OCI-LY3 (cell line): Measurements from ENCODE around the gene CNNM1.

ENCODE experiments used
- H2AFZ ChIP-seq: fragments of 200-600, 300-600 bp; shearing (Covaris generic); 2 replicates; pipeline ENCODE4 v1.6.0; 2014; ENCODE audit warnings: antibody characterized with exemption, low read depth, low read length
- H3K27ac ChIP-seq: fragments of 200-600, 300-600 bp; sonication (generic); 2 replicates; pipeline ENCODE4 v1.5.1; 2014; ENCODE audit warnings: mild to moderate bottlenecking, low read length, moderate library complexity, mixed read lengths
- H3K27me3 ChIP-seq: fragments of 200-600, 300-600 bp; sonication (generic); 2 replicates; pipeline ENCODE4 v1.6.1; 2014; ENCODE audit warnings: low read depth, low read length, mixed read lengths
- H3K36me3 ChIP-seq: fragments of 200-600, 300-600 bp; sonication (generic); replicated peaks from 2 replicates; pipeline ENCODE3; 2014; ENCODE audit warnings: low read depth, low read length, mixed read lengths
- H3K4me1 ChIP-seq: fragments of 300-600, 200-600 bp; sonication (generic); 2 replicates; pipeline ENCODE4 v1.6.1; 2014; ENCODE audit warnings: low read length, mixed read lengths
- H3K4me2 ChIP-seq: fragments of 200-600, 300-600 bp; sonication (generic); 2 replicates; pipeline ENCODE4 v1.6.1; 2014; ENCODE audit warnings: low read length, mixed read lengths
- H3K4me3 ChIP-seq: fragments of 300-600, 200-600 bp; sonication (generic); 2 replicates; pipeline ENCODE4 v1.5.1; 2014; ENCODE audit warnings: antibody characterized with exemption, mild to moderate bottlenecking, low read length, moderate library complexity
- H3K79me2 ChIP-seq: fragments of 300-600, 200-600 bp; shearing (Covaris generic); 2 replicates; pipeline ENCODE4 v1.6.1; 2014; ENCODE audit warnings: mild to moderate bottlenecking, low read length, mixed read lengths
- H3K9ac ChIP-seq: fragments of 300-600, 200-600 bp; shearing (Covaris generic); 2 replicates; pipeline ENCODE4 v1.6.0; 2014; ENCODE audit warnings: mild to moderate bottlenecking, low read length, moderate library complexity
- H3K9me3 ChIP-seq: fragments of 200-600, 300-600 bp; shearing (Covaris generic); 2 replicates; pipeline ENCODE4 v1.6.1; 2014; ENCODE audit warnings: low read length, mixed read lengths; ENCODE audit not compliant: insufficient read depth
- H4K20me1 ChIP-seq: fragments of 200-600, 300-600 bp; sonication (generic); 2 replicates; pipeline ENCODE4 v1.6.1; 2016; ENCODE audit warnings: low read length, mixed read lengths; ENCODE audit not compliant: insufficient read depth
- EZH2phosphoT487 ChIP-seq: fragments of 200-600 bp; shearing (Covaris generic); IDR thresholded peaks from 2 replicates; pipeline ENCODE4 v1.6.1; 2018; ENCODE audit warnings: antibody characterized with exemption, mixed run types, low read depth
- TF ChIP-seq, protein P1 (sequence below): fragments of 200-600, 300-600 bp; sonication (generic); IDR thresholded peaks from 2 replicates; pipeline ENCODE4 v1.5.1; 2014; ENCODE audit warnings: antibody characterized with exemption, low read length, low read depth

CNNM1 gene

DNA sequence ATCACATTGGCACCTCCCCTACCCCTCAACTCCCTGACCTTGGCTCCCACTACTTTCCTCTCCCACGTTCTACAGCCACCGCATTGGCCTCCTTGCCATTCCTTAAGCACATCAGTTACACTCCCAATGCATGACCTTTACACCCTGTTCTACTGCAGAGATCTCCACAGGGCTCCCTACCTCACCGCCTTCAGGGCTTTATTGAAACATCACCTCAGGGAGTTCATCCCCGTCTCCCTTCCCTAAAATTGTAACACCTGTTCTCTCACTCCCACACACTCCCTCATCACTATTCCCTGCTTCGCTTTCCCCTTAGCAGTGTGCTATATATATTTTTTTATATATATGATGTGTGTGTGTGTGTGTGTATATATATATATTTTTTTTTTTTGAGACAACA lies 18.5 kb downstream of the CNNM1 start:
- Histone ChIP-seq H3K27ac (no peak overlapping the region), H4K20me1 (no peaks in the 10 kb centered on the region), H2AFZ (no peak overlapping the region), H3K9me3 (no peaks in the 10 kb centered on the region), H3K79me2 (no peaks in the 10 kb centered on the region), H3K36me3 (no peaks in the 10 kb centered on the region), H3K4me1 (no peaks in the 10 kb centered on the region), H3K27me3 (peaks cover 18% of the 10 kb centered on the region), H3K9ac (no peak overlapping the region), H3K4me3 (no peak overlapping the region), H3K4me2 (no peak overlapping the region)
- TF ChIP-seq EZH2phosphoT487: no peak
- TF ChIP-seq, protein P1, sequence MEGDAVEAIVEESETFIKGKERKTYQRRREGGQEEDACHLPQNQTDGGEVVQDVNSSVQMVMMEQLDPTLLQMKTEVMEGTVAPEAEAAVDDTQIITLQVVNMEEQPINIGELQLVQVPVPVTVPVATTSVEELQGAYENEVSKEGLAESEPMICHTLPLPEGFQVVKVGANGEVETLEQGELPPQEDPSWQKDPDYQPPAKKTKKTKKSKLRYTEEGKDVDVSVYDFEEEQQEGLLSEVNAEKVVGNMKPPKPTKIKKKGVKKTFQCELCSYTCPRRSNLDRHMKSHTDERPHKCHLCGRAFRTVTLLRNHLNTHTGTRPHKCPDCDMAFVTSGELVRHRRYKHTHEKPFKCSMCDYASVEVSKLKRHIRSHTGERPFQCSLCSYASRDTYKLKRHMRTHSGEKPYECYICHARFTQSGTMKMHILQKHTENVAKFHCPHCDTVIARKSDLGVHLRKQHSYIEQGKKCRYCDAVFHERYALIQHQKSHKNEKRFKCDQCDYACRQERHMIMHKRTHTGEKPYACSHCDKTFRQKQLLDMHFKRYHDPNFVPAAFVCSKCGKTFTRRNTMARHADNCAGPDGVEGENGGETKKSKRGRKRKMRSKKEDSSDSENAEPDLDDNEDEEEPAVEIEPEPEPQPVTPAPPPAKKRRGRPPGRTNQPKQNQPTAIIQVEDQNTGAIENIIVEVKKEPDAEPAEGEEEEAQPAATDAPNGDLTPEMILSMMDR: no peak

DNA sequence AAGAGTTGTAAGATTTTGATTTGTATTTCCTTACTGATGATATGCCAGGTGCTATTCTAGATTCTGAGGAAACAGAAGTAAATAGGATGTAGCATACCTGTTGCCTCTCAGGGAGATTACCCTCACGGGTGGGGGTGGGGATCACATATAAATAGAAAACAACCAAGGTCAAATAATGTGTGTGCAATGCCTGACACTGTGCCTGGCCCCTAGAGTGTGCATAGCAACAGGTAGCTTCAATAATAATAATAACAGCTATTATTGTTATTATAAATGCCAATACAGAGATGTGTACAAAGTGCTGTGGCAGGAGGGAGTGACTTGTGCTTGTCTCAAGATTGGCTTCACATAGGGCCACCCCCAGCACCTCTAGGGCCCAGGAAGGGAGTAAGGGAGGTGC lies 24.0 kb downstream of the CNNM1 start:
- no peaks in the 10 kb centered on the region for H3K79me2 ChIP-seq
- H2AFZ ChIP-seq: no peak overlapping the region
- H3K27me3 ChIP-seq: peaks cover 53% of the 10 kb centered on the region
- no peak overlapping the region for H3K9ac ChIP-seq
- H4K20me1 ChIP-seq: no peaks in the 10 kb centered on the region
- no peak overlapping the region for H3K27ac ChIP-seq
- no peak for TF ChIP-seq EZH2phosphoT487
- TF ChIP-seq, protein P1: no peak
- H3K9me3 ChIP-seq: no peaks in the 10 kb centered on the region
- no peak overlapping the region for H3K4me3 ChIP-seq
- H3K4me1 ChIP-seq: no peaks in the 10 kb centered on the region
- no peak overlapping the region for H3K4me2 ChIP-seq
- H3K36me3 ChIP-seq: no peaks in the 10 kb centered on the region

DNA sequence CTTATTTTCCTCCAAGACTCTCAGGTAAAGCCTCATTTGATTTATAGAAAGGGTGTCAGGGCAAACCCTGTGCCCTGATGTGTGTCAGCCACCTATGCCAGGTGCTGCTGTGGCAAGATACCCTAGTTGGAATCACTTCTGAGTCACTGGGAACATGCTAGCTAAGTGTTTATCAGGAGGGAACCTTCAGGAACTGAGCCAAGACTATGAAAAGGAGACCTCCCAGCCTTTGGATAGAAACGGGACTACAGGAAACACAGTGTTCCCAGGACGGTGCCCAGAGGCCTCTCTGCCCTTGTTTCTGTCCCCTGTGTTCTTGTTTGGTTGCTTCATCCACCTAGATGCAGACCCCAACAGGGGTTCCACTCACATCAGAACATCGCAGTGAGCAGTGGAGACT lies 28.5 kb downstream of the CNNM1 start:
- Histone ChIP-seq H3K4me1 (no peaks in the 10 kb centered on the region), H3K27me3 (peaks cover 50% of the 10 kb centered on the region)
- TF ChIP-seq EZH2phosphoT487: no peak
- TF ChIP-seq, protein P1: no peak

DNA sequence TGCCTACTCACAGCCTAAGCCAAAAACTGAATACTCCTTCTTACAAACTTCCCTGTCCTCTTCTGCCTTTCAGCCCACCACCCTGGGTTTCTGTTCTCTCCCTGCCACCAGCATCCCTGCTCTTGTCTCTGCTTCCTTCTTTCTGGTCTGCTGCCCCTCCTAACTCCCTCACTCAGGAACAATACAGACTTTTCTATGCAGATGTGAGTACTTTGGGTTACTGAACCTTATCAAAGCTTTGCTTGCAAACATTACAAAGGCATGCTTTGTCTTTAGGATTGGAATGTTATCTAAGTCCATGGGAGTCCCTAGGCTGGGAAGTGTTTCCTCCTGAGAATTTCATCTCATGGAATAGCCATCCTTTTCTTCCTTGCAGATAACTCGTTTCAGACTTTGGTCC lies 28.9 kb downstream of the CNNM1 start:
- Histone ChIP-seq H3K4me2 (no peak overlapping the region), H2AFZ (no peak overlapping the region), H3K4me3 (no peak overlapping the region), H3K36me3 (no peaks in the 10 kb centered on the region), H3K79me2 (no peaks in the 10 kb centered on the region), H3K27ac (no peak overlapping the region), H4K20me1 (no peaks in the 10 kb centered on the region), H3K27me3 (peaks cover 46% of the 10 kb centered on the region), H3K4me1 (no peaks in the 10 kb centered on the region), H3K9ac (no peak overlapping the region), H3K9me3 (no peaks in the 10 kb centered on the region)
- TF ChIP-seq, protein P1: no peak
- TF ChIP-seq EZH2phosphoT487: no peak

More for the DNA sequence above, 28.5 kb downstream of the CNNM1 start:
- H3K4me2 ChIP-seq: no peak overlapping the region
- no peaks in the 10 kb centered on the region for H3K9me3 ChIP-seq
- H3K36me3 ChIP-seq: no peaks in the 10 kb centered on the region
- no peaks in the 10 kb centered on the region for H3K79me2 ChIP-seq
- H2AFZ ChIP-seq: no peak overlapping the region
- no peak overlapping the region for H3K4me3 ChIP-seq
- no peaks in the 10 kb centered on the region for H4K20me1 ChIP-seq
- no peak overlapping the region for H3K27ac ChIP-seq
- H3K9ac ChIP-seq: no peak overlapping the region
